ENCODE measurements around the gene SLC6A19.

SLC6A19 gene

GRCh38 chr5:1213508-1214162, 12.2 kb downstream of the SLC6A19 start:
- TF ChIP-seq, protein P1, sequence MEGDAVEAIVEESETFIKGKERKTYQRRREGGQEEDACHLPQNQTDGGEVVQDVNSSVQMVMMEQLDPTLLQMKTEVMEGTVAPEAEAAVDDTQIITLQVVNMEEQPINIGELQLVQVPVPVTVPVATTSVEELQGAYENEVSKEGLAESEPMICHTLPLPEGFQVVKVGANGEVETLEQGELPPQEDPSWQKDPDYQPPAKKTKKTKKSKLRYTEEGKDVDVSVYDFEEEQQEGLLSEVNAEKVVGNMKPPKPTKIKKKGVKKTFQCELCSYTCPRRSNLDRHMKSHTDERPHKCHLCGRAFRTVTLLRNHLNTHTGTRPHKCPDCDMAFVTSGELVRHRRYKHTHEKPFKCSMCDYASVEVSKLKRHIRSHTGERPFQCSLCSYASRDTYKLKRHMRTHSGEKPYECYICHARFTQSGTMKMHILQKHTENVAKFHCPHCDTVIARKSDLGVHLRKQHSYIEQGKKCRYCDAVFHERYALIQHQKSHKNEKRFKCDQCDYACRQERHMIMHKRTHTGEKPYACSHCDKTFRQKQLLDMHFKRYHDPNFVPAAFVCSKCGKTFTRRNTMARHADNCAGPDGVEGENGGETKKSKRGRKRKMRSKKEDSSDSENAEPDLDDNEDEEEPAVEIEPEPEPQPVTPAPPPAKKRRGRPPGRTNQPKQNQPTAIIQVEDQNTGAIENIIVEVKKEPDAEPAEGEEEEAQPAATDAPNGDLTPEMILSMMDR (IDR thresholded peaks at IDR 0.05; ENCODE audit: low read depth, low read length): no peak

DNA sequence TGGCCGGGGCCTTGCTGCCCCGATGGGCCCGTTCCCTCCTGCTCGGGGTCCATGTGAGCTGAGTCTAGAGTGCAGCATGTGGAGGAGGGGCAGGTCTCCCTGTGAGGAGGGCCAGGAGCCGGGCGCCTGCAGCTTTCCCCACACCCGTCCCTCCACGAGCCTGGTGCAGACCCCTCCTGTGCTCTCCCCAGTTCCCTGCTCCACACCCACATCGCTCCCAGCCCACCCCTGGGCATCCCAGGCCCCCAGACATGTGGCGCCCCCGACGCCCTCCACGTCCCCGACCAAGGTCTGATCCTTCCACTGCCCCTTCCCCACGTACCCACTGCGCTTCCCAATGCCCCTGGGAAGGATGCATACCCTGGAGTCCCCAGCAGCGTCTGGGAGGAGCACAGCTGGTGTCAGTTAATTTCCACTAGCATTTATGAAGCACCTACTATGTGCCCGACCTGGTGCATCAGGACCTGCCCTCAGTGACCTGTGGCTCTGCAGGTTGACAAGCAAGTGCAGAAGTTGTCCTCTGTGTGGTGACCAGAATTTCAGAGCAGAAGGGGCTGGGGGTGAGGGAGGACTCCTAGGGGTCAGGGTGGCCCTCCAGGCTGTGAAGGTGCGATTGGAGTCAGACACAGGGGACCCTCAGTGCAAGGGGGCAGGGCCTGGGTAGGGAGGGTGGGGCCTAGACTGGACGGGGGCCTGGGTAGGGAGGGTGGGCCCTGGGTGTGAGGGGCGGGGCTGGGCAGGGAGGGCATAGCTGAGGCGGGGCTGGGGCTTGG, 13.0 kb downstream of the SLC6A19 start:
- TF ChIP-seq, protein P1 (IDR thresholded peaks at IDR 0.05; ENCODE audit: low read depth, low read length): no peak
- DNase-seq: no peak
- H3K4me3 ChIP-seq (ENCODE audit: low read depth, low read length): no peak overlapping the region
- H3K27me3 ChIP-seq (ENCODE audit: insufficient read depth, low read depth, severe bottlenecking): no peaks in the 10 kb centered on the region
- H3K36me3 ChIP-seq: no peaks in the 10 kb centered on the region
- peaks cover 7% of the 10 kb centered on the region for H3K9me3 ChIP-seq (ENCODE audit: severe bottlenecking)
- no peak overlapping the region for H3K27ac ChIP-seq

More at GRCh38 chr5:1213508-1214162, 12.2 kb downstream of the SLC6A19 start:
- no peaks in the 10 kb centered on the region for H3K36me3 ChIP-seq
- no peak overlapping the region for H3K27ac ChIP-seq
- H3K4me3 ChIP-seq (ENCODE audit: low read depth, low read length): no peak overlapping the region
- H3K27me3 ChIP-seq (ENCODE audit: insufficient read depth, low read depth, severe bottlenecking): no peaks in the 10 kb centered on the region
- H3K9me3 ChIP-seq (ENCODE audit: severe bottlenecking): peaks cover 7% of the 10 kb centered on the region
- DNase-seq: no peak

- H3K9me3 ChIP-seq (ENCODE audit: severe bottlenecking): peaks cover 7% of the 10 kb centered on the region
- TF ChIP-seq, protein P1 (IDR thresholded peaks at IDR 0.05; ENCODE audit: low read depth, low read length): no peak
- no peaks in the 10 kb centered on the region for H3K36me3 ChIP-seq
- DNase-seq: no peak
- H3K4me3 ChIP-seq (ENCODE audit: low read depth, low read length): no peak overlapping the region
- H3K27ac ChIP-seq: no peak overlapping the region
- H3K27me3 ChIP-seq (ENCODE audit: insufficient read depth, low read depth, severe bottlenecking): no peaks in the 10 kb centered on the region
Observed at GRCh38 chr5:1214936-1215220, 13.5 kb downstream of the SLC6A19 start.

- Histone ChIP-seq H3K4me3 (ENCODE audit: low read depth, low read length) (no peak overlapping the region), H3K9me3 (ENCODE audit: severe bottlenecking) (peaks cover 7% of the 10 kb centered on the region), H3K36me3 (no peaks in the 10 kb centered on the region), H3K27ac (no peak overlapping the region), H3K27me3 (ENCODE audit: insufficient read depth, low read depth, severe bottlenecking) (no peaks in the 10 kb centered on the region)
- TF ChIP-seq, protein P1 (IDR thresholded peaks at IDR 0.05; ENCODE audit: low read depth, low read length): no peak
- DNase-seq: no peak
Observed at GRCh38 chr5:1215320-1216096, 14.1 kb downstream of the SLC6A19 start.

- TF ChIP-seq, protein P1 (IDR thresholded peaks at IDR 0.05; ENCODE audit: low read depth, low read length): no peak
- Histone ChIP-seq H3K27me3 (ENCODE audit: insufficient read depth, low read depth, severe bottlenecking) (no peaks in the 10 kb centered on the region), H3K36me3 (no peaks in the 10 kb centered on the region)
Observed at GRCh38 chr5:1216211-1216917, 15.0 kb downstream of the SLC6A19 start.

More at GRCh38 chr5:1216211-1216917, 15.0 kb downstream of the SLC6A19 start:
- no peak for DNase-seq
- Histone ChIP-seq H3K9me3 (ENCODE audit: severe bottlenecking) (peaks cover 7% of the 10 kb centered on the region), H3K27ac (no peak overlapping the region), H3K4me3 (ENCODE audit: low read depth, low read length) (no peak overlapping the region)

All from WERI-Rb-1 (cell line).